OCI-LY7 (cell line): ENCODE measurements around the gene ULK4.

Experiments used
- EZH2phosphoT487 ChIP-seq: fragments of 200-600 bp; sonication (generic); IDR thresholded peaks from 2 replicates; pipeline ENCODE4 v1.6.1; 2018; ENCODE audit warnings: low read depth, borderline replicate concordance, mild to moderate bottlenecking, mixed run types, antibody characterized with exemption, low read length, moderate library complexity, mixed read lengths
- TF ChIP-seq, protein P1 (sequence below): fragments of 200-600 bp; sonication (generic); conservative IDR thresholded peaks from 2 replicates; pipeline ENCODE4 v1.5.1; 2014; ENCODE audit warnings: mild to moderate bottlenecking, antibody characterized with exemption, low read length, moderate library complexity, mixed read lengths

DNA sequence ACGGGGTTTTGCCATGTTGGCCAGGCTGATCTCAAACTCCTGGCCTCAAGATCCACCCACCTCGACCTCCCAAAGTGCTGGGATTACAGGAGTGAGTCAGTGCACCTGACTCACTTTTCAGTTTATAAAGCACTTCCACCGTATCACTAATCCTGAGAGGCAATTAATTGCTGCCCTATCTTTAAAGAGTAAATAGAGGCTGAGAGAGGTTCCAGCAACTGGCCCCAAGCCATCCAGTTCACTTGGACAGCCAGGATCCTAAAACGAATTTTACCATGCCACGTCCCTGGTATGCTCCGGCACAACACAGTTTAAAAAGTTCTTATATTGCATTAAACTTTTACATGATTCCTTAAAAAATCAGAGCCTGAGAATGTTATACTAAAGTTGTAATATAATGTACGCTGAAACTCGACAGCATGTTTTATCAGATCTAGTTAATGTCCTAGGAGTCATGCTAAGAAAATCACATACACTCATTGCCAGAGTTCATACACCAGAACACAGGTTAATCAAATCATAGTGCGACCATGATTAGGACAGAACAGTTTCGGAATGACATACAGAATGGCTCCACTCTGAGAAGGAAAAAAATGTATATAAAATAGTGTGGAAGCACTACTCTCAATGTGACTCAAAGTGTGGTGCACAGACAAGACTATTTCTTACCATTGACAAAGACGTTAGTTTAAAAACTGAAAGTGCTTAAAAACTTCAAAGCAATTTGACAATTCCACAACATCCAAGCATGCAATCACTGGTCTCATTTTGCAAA, 125.4 kb downstream of the ULK4 start:
- TF ChIP-seq, protein P1, sequence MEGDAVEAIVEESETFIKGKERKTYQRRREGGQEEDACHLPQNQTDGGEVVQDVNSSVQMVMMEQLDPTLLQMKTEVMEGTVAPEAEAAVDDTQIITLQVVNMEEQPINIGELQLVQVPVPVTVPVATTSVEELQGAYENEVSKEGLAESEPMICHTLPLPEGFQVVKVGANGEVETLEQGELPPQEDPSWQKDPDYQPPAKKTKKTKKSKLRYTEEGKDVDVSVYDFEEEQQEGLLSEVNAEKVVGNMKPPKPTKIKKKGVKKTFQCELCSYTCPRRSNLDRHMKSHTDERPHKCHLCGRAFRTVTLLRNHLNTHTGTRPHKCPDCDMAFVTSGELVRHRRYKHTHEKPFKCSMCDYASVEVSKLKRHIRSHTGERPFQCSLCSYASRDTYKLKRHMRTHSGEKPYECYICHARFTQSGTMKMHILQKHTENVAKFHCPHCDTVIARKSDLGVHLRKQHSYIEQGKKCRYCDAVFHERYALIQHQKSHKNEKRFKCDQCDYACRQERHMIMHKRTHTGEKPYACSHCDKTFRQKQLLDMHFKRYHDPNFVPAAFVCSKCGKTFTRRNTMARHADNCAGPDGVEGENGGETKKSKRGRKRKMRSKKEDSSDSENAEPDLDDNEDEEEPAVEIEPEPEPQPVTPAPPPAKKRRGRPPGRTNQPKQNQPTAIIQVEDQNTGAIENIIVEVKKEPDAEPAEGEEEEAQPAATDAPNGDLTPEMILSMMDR = no peak
- TF ChIP-seq EZH2phosphoT487 = no peak
